Caki2 (cell line): ENCODE results near the gene SH3PXD2B. TPM values are rescaled to one million over a fixed set of nuclear protein-coding genes. Genes with fewer than 3 reads are reported as not detected.
"Not testable (repeated sequence)": the region's sequence is repeated elsewhere in the genome, so short reads cannot be mapped to it uniquely, and the experiment has no call there.

Source experiments
- DNase-seq: peaks from one replicate; pipeline ENCODE4 v3.0.0-alpha.2; 2015; ENCODE audit warnings: low read depth
- in situ Hi-C: cut with HindIII; loops from 2 replicates; pipeline ENCODE4 v1.10.0; 2016; ENCODE audit warnings: low sequenced_read_pairs, low pct_unique_long_range_greater_than_20kb, mixed read lengths
- total RNA-seq: library from RNA; depleted of rRNA; stranded (reverse); fragments of >200 nt; shearing (Covaris generic); gene quantifications from 2 replicates; pipeline ENCODE4 v1.2.3, GENCODE V29; 2014; ENCODE audit warnings: low replicate concordance

Gene SH3PXD2B
- total RNA-seq, 1 experiment from 2014 or later, result 25.2 TPM

DNA sequence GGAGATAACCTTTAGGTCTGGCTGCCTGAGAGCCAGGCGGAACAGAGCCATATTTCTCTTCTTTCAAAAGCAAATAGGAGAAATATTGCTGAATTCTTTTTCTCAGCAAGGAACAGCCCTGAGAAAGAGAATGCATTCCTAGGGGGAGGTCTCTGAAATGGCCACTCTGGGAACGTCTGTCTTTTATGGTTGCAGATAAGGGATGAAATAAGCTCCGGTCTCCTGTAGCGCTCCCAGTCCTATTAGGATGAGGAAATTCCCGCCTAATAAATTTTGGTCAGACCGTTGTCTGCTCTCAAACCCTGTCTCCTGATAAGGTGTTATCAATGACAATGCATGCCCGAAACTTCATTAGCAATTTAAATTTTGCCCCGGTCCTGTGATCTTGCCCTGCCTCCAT lies 57.3 kb downstream of the SH3PXD2B start:
- DNase-seq, in situ Hi-C loops: not testable (repeated sequence)

DNA sequence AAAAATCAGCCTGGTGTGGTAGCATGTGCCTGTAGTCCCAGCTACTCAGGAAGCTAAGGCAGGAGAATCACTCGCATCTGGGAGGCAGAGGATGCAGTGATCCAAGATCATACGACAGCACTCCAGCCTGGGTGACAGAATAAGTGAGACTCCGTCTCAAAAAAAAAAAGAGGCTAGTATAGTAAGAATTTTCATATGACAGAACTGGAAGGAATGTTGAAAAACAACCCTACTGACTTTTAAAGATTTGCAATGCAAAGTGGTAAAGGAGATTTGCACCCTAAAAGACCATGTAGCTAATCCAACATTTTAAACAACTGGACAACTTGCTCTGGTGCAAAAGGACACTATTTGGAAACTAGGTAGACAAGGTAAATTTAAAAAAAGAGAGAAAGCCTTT lies 58.1 kb downstream of the SH3PXD2B start:
- DNase-seq, result no peak
- in situ Hi-C loops, result no loop called here

DNA sequence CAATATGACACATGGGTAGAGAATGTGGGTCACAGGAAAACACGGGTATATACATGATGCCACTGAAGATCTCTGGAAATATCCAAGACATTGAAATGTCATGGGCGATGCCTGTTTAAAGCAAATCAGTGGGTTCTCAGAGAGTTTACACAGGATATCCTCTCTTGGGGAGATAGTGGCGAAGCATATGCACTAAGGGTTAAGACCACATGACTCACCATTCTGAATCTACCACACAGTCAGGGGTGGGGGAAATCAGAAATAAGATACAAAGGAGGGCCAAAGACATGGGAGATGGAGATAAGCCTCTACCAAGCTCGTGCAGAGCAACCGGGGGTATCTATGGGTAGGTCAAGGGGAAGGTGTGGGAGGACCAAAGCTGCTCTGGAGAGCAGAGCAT lies 58.8 kb downstream of the SH3PXD2B start:
- in situ Hi-C loops, result no loop called here
- DNase-seq, result no peak

DNA sequence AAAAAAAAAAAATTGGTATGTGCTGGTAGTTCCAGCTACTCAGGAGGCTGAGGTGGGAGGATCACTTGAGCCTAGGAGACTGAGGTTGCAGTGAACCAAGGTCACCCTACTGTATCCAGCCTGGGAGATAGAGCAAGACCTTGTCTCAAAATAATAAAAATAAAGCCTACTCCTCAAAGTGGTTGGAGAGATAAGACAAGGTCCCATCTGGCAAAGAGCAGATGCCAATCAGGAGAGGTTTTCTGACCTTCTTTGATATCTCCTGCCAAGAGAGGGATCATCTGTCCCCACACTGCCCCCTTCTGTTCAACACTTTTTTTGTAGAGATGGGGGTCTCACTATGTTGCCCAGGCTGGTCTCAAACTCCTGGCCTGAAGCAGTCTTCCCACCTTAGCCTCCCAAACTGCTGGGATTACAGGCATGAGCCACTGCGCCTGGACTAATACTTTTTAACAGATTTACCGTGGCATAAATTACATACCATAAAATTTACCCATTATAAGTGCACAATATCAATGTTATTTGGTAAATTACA lies 64.7 kb downstream of the SH3PXD2B start:
- in situ Hi-C loops, result no loop called here

DNA sequence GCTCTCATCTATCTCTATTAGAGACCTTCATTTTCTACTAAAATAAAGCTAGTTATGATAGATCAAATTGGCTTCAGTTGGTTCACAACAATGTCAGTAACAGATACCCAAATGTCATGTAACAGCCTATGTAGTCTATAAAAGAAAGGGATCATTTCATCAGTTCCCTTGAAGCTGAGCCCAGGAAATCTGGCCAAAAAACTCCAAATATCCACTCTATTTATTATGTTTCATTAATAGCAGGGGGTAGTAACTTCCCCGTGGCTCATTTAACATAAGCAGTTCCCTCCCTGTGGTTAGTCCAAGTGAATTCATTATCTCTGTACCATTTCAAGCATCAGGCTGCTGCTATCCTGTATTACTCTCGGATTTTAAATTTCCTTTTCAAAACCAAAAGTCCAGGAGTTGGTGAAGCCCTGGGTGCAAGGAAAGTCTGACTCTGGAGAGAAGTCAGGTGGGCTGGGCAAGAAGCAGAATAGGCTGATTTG lies 66.0 kb downstream of the SH3PXD2B start:
- in situ Hi-C loops, result no loop called here
- DNase-seq, result no peak

More for the DNA sequence above, 64.7 kb downstream of the SH3PXD2B start:
- no peak for DNase-seq

DNA sequence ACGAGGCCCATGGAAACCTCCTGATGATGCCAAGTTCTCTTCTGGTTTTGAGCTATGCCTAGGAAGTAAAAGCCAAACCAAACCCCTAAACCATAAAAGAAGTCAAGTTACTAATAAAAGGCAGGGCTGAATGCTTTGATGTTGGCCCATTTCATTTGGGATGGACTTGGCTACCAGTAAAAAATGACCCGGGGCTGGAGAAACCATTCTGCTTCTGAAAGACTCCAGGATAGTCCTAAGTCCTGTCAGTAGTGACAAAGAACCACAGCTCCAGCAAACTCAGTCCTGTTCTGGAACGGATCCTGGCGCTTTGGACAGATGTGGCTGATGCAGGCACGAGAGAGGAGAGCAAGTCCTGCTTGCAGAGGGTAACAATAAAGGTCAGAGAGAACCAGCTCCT lies 68.6 kb downstream of the SH3PXD2B start:
- DNase-seq, result no peak
- in situ Hi-C loops, result no loop called here

DNA sequence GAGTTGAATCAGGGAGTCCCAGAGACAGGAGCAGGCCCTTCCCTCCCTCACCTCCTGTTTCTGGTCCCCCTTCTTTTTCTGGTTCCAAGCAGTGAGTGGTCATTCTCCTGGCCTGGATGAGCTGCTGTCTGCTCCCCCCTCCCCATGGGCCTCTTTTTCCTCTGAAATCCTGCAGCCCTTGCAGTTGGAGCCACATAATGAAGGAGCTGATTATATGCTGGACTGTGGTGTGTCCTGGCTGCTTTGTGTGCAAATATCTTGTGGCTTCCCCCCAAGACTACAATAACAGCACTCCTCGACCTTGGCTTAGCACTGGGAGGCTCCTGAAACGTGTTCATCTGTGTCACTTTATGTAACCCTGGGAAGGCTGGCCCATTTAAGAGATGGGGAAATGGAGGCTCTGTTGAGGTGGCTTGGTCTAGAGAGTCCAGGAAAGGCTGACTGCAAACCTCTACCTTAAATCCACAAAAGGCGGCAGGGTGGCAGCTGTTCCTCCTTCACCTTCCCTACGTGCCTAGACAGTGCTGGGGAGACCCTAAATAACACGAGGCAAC lies 69.2 kb downstream of the SH3PXD2B start:
- in situ Hi-C loops, result no loop called here
- no peak for DNase-seq

DNA sequence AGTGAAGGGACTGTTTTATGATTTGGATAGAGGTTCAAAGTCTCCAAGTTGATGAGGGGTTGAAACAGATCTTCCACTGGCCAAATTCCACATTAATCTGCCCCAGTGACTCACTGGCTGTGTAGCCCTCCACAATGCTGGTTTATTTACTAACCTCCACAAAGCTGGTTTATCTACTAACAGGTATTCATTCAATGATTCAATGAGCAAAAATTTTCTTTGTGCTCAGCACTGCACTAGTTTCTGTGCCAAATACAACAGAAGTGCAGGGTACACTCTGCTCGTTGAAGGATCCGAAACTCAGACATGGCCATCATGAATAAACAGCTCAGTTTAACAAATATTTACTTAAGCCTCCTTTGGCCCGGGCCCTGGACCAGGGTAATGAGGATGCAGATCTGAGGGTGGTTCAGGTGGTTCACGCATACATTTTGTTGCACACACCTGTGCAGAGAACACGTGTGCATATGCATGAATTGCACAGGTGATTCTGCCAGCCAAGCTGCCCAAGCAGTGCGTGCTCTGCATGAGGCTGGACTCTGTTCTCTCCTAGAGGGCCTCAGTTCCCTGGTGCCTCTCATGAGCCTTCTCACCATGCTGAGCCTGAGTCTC lies 71.0 kb downstream of the SH3PXD2B start:
- peak; percentile 76 for DNase-seq

DNA sequence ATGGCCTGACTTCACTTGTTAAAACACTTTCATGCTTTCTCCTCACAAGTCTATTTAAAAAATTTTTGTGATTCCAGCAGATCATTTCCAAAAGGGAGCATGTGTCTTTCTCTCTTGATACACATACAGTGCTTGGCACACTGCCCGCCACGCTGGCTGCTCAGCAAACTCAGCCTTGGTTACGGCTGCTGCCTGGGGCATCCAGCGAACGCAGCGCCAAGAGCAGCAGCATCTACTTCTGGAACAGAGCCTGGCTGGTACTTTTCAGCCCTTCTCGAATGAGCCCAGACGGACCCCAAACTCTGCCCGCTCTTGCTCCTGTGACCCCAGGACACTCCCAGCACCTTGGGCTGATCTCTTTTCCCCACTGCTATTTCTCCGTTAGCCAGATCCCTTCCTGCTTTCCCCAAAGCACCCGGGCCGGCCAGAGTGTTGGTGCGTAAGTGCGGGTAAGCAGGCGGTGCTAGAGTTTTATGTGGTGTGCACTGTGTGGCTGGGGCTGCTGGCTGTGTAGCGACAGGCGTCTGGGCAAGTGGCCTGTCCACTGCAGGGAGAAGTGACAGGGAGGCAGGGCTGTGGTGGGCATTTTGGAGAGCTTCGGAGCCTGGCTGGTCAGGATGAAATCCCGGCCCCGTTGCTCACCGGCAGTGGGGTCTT lies 73.2 kb downstream of the SH3PXD2B start:
- peak; percentile 25 for DNase-seq

More for the DNA sequence above, 71.0 kb downstream of the SH3PXD2B start:
- in situ Hi-C loops, result no loop called here

DNA sequence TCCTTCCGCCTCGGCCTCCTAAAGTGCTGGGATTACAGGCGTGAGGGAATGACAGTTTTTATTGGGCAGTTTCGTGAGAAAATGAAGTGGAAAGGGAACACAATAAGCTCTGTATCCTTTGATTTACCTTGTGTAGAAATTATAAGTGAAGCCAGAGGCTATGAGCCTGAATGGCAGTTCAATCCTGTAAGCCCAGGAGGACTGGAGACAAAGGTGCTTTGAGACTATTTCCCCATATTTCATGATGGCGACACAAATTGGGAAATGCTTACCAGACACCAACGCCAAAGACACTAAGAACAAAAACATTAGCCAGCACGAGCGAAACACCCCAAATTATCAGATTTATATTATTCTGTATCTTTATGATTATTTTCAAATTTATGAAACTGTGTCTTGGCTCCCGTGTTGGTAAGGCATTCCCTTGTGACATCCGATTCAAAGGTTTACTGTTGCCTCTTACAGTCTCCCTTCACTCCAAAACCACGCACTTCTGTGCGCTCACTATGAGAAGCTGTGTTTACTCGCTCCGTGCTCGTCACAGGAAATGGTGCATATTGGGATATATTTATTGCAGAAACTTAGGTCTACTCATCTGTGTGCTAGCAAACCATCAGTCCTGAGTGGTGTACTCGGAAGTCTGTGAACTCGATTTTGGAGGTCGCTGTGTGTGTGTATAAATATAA lies 73.9 kb downstream of the SH3PXD2B start:
- in situ Hi-C loops, result no loop called here

More for the DNA sequence above, 73.2 kb downstream of the SH3PXD2B start:
- in situ Hi-C loops, result no loop called here

DNA sequence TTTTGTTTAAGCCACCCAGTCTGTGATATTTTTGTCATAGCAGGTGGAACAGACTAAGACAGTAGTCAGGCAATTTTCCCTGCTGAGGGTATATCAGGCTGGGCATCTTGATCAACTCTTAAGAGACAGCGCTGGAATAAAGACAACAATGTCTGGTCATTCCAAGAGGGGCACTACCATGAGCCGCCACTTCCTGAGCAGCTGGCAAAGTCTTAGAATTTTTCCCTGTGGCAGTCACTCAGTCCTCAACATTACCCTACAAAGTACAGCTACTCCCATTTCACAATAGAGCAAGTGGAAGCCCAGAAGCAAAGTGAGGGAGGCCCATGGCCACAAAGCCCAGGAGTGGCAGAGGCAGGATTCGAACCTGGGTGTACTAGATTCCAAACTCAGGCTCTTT lies 74.8 kb downstream of the SH3PXD2B start:
- no peak for DNase-seq
- in situ Hi-C loops, result no loop called here

More for the DNA sequence above, 73.9 kb downstream of the SH3PXD2B start:
- no peak for DNase-seq

DNA sequence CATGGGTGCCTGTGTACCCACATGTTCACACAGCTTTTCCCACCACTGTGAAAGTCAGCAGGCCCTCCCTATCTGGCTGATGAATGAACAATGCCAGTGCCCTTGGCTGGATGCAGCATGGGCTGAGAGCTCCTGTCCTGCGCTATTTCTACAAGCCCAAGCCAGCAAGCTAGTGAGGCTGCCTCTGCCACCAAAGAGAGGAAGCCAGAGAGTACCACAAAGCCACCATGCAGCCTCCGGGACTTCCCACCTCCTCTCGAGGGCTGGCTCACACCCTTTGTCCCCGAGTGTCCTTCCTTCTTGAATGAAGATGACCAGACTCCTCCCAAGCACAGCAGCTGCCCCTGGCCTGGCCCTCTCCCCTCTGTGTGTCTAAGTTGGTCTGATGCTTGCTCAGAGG lies 76.5 kb downstream of the SH3PXD2B start:
- in situ Hi-C loops, result no loop called here

DNA sequence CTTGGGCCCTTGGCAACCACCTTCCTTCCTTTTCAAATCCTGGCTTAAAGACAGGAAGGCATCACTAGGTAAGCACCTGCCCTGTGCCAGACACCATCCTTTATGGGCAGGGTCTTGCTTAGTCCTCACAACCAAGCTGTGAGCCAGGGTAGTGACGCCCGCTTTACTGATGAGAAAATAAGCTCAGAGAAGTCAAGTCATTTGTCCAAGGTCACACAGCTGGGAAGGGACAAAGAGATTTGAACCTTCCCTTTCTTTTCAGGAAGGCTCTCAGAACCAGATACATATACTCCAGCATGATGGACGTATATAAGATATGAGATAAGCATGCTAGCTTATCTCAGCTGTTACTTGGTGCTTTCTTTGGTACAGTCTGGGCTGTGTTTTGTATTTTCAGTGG lies 76.9 kb downstream of the SH3PXD2B start:
- no peak for DNase-seq
- in situ Hi-C loops, result no loop called here

More for the DNA sequence above, 76.5 kb downstream of the SH3PXD2B start:
- no peak for DNase-seq

DNA sequence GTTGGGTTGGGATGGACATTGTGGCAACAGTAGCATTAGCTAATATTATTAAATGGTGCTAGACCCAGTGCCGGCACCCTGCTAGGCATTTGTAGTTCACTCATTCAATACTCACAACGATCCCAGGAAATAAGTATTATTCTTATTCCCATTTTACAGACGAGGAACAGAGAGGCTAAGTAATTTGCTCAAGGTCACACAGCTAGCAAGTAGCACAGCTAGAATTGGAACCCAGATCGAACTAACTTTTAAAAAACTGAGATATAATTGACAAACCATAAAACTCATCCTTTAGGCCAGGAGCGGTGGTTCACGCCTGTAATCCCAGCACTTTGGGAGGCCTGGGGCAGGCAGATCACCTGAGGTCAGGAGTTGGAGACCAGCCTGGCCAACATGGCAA lies 79.5 kb downstream of the SH3PXD2B start:
- in situ Hi-C loops, result no loop called here
- DNase-seq, result no peak

DNA sequence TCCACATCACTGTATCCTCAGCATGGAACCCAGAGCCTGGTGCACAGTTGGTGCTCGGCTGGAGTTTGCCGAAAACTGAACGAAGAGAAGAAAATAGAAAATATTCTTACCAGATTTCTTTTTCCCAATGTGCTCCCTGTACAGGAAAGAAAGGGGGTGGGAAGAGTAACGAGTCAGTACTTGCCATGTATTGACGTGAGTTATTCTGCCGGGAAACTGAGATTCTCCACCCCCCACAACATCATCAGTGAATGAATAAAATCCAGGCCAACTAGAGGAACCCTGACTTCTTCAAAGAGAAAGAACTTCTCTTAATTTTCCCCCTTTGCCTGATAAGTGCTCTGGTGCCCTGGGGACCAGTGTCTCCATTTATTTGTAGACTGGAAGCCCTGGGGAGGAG lies 80.6 kb downstream of the SH3PXD2B start:
- in situ Hi-C loops, result no loop called here

DNA sequence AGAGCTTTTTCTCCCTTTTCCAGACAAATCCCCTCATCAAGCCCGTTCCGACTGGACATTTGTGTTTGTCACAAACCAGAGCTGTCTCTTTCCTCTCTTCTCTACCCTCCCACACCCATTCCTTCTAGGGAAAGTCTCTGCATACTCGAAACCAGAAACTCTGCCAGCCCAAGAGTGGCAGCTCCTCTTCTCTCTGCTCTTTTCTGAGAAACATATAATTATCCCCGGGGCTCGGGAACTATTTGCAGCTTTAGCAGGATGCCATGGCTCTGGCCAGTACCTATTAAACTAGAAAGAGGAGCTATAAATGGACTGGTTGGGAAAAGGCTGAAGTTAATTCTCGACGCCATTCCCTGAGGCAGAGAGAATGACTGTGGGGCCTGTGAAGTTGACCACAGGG lies 82.6 kb downstream of the SH3PXD2B start:
- in situ Hi-C loops, result no loop called here
- DNase-seq, result no peak

More for the DNA sequence above, 80.6 kb downstream of the SH3PXD2B start:
- DNase-seq, result no peak

DNA sequence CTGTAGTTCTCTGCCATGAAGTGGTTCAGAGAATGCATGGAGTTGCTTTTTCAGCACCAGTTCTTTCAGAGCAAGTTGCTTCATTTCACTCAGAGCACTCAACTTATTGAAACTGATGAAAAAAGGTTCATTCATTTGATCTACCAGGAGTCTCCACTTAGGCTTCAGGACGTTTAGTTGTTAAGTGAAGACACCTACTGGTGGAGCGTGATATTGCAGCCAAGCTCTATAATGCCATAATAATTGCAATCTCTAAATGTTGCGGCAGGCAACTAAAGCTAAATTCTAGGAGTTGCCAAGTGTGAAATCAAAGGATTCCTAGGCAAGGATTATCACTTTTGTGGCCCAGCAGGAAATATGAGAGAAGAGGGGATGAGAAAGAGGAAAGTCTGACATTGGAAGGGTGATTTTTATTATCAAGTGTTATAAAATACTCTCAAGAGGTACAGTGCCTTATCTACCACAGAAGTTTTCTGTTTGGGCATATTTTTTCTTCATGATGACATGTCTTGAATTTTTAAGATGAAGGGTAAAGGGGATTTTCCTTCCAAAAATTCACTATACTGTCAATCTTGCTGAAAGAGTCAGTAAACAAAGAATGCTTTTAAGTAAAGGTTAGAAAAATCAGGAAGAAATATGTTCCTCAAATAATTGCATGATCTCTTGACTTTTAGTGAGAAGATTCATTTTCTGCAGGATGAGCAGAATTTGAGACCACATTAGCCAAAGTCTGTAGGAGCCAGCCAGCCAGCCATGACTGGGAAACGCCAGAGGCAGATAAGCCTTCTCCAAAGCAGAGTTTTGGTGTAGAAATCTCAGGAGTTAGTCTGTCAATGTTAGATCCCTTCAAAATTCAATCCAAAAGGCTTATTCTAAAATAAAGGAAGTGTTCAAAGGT lies 83.4 kb downstream of the SH3PXD2B start:
- no peak for DNase-seq
- in situ Hi-C loops, result no loop called here

DNA sequence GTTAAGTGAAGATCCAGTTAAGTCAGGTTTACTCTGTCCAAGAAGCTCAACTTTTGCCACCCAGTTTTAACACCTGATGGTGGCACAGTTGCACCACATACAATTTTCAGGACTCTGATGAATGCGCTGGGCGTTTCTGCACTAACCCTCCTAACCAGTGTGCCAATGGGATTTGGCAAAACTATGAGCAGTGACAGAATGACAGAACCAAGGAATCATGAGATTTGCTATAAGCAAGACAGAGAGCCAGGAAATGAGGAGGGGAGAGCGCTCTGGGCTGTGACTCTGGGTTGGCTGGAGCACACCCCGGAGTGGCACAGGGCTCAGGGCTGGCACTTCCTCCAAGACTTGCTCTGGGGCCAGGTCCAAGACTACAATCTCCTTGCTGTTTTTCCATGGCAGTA lies 84.1 kb downstream of the SH3PXD2B start:
- in situ Hi-C loops, result no loop called here
- no peak for DNase-seq
